Activated CD4-positive, alpha-beta T cell treated with anti-CD3 and anti-CD28 coated beads for 36 hours (primary cell): Measurements from ENCODE around the gene USP17L13. TPM values are rescaled to one million over a fixed set of nuclear protein-coding genes. Genes with fewer than 3 reads are reported as not detected.
"Not testable (repeated sequence)": the region's sequence is repeated elsewhere in the genome, so short reads cannot be mapped to it uniquely, and the experiment has no call there.

Experiments
- ATAC-seq: fragments of 200-7000 bp; cut with Tn5 transposase; one replicate; pipeline ENCODE4 v1.10.0; 2021; ENCODE audit warnings: mild to moderate bottlenecking, moderate library complexity
- CTCF ChIA-PET: fragments of 350-600 bp; sonication (Branson Sonifier 250); formaldehyde crosslinking; loops from one replicate; lab custom pipeline; 2021; ENCODE audit warnings: antibody characterized with exemption; lab: Charles Lee
- POLR2A ChIA-PET: fragments of 350-600 bp; sonication (Branson Sonifier 250); formaldehyde crosslinking; loops from one replicate; lab custom pipeline; 2021; ENCODE audit warnings: antibody characterized with exemption, inconsistent platforms; lab: Charles Lee
- DNase-seq: peaks from one replicate; pipeline ENCODE4 v3.0.0-alpha.2; 2020
- H3K27ac Mint-ChIP-seq: one replicate; pipeline ENCODE4 v1.8.0; 2021; ENCODE audit warnings: mixed read lengths
- H3K27me3 Mint-ChIP-seq: one replicate; pipeline ENCODE4 v1.8.0; 2021; ENCODE audit warnings: mixed read lengths
- H3K36me3 Mint-ChIP-seq: one replicate; pipeline ENCODE4 v1.8.0; 2021; ENCODE audit warnings: low read depth, mixed read lengths
- H3K4me1 Mint-ChIP-seq: one replicate; pipeline ENCODE4 v1.8.0; 2021; ENCODE audit warnings: mixed read lengths
- H3K4me3 Mint-ChIP-seq: one replicate; pipeline ENCODE4 v1.8.0; 2021; ENCODE audit warnings: mild to moderate bottlenecking, moderate library complexity, mixed read lengths
- H3K9me3 Mint-ChIP-seq: one replicate; pipeline ENCODE4 v1.8.0; 2021; ENCODE audit warnings: low read depth, mixed read lengths
- intact Hi-C, 2 experiments: fragments of 100-400 bp; cut with DNase I in 1 of 2; cut with micrococcal nuclease in 1 of 2; formaldehyde crosslinking; loops; one replicate each; pipeline versions ENCODE4 v1.14.2 to v1.15.1; 2022 to 2024; cut with DNase I, micrococcal nuclease
- total RNA-seq, 2 experiments: library from RNA; stranded (reverse); gene quantifications; one replicate each; pipeline ENCODE4 v1.2.3, GENCODE V29; 2021

The USP17L13 gene
- total RNA-seq, 2 experiments from 2014 or later: not detected

DNA sequence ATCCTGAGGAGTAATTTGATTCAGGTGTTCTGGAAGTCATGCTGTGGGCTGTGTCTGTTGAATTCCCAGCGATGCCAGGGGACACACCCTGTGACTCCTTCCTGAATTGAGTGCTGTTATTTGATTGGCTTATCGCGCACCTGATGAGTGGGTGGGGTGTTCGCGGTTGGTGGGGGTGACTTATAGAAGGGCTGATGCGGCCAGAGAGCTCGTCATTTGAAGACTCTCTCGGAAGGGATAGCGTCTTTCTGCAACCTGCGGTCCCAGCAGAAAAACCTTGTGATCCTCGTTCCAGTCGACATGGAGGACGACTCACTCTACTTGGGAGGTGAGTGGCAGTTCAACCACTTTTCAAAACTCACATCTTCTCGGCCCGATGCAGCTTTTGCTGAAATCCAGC is 33.1 kb downstream of the USP17L13 start, which contains the start of gene USP17L20:
TSS of gene USP17L20 (plus strand) at position 301 of the 400 bp plus-strand sequence. CDS start at position 301, 0 bp downstream.
- H3K27ac Mint-ChIP-seq, intact Hi-C loops, POLR2A ChIA-PET, CTCF ChIA-PET, H3K4me1 Mint-ChIP-seq, H3K9me3 Mint-ChIP-seq, H3K4me3 Mint-ChIP-seq, H3K27me3 Mint-ChIP-seq, H3K36me3 Mint-ChIP-seq, ATAC-seq, DNase-seq: not testable (repeated sequence)

DNA sequence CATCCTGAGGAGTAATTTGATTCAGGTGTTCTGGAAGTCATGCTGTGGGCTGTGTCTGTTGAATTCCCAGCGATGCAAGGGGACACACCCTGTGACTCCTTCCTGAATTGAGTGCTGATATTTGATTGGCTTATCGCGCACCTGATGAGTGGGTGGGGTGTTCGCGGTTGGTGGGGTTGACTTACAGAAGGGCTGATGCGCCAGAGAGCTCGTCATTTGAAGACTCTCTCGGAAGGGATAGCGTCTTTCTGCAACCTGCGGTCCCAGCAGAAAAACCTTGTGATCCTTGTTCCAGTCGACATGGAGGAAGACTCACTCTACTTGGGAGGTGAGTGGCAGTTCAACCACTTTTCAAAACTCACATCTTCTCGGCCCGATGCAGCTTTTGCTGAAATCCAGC is 37.9 kb downstream of the USP17L13 start, which contains the start of gene USP17L21:
TSS of gene USP17L21 (plus strand) at position 301 of the 400 bp plus-strand sequence. CDS start at position 301, 0 bp downstream.
- ATAC-seq, intact Hi-C loops, CTCF ChIA-PET, H3K27ac Mint-ChIP-seq, H3K4me3 Mint-ChIP-seq, H3K36me3 Mint-ChIP-seq, H3K27me3 Mint-ChIP-seq, POLR2A ChIA-PET, H3K9me3 Mint-ChIP-seq, H3K4me1 Mint-ChIP-seq, DNase-seq: not testable (repeated sequence)

DNA sequence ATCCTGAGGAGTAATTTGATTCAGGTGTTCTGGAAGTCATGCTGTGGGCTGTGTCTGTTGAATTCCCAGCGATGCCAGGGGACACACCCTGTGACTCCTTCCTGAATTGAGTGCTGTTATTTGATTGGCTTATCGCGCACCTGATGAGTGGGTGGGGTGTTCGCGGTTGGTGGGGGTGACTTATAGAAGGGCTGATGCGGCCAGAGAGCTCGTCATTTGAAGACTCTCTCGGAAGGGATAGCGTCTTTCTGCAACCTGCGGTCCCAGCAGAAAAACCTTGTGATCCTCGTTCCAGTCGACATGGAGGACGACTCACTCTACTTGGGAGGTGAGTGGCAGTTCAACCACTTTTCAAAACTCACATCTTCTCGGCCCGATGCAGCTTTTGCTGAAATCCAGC is 42.6 kb downstream of the USP17L13 start, which contains the start of gene USP17L22:
TSS of gene USP17L22 (plus strand) at position 301 of the 400 bp plus-strand sequence. CDS start at position 301, 0 bp downstream.
- H3K9me3 Mint-ChIP-seq, H3K27me3 Mint-ChIP-seq, intact Hi-C loops, CTCF ChIA-PET, H3K4me3 Mint-ChIP-seq, H3K27ac Mint-ChIP-seq, H3K36me3 Mint-ChIP-seq, DNase-seq, H3K4me1 Mint-ChIP-seq, ATAC-seq, POLR2A ChIA-PET: not testable (repeated sequence)

DNA sequence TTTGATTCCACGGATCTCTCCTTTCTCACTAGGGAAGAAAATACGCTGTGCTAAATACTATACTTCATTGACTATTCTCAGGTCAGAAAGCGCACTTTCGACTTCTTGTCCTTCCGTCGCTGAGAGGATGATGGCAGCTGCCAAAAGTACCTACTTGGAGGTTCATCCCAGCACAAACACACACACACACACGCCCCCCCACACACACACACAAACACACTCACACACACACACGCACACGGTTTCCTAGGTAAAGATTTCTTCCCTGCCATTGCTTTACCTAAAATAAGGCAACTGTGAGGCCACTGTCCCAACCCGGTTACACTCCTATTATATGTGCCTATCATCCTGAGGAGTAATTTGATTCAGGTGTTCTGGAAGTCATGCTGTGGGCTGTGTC is 47.0 kb downstream of the USP17L13 start:
- H3K27ac Mint-ChIP-seq, H3K4me3 Mint-ChIP-seq, H3K36me3 Mint-ChIP-seq, H3K27me3 Mint-ChIP-seq, CTCF ChIA-PET, H3K9me3 Mint-ChIP-seq, POLR2A ChIA-PET, H3K4me1 Mint-ChIP-seq, intact Hi-C loops, ATAC-seq: not testable (repeated sequence)
- peak; percentile 15 for DNase-seq

Other genes with a start within 250 kb of the USP17L13 start
- gene FAM90A26, start 54.5 kb upstream of the USP17L13 start, total RNA-seq: not detected
- not detected for gene USP17L10, start 14.2 kb upstream of the USP17L13 start, total RNA-seq
- gene USP17L11, start 9.5 kb upstream of the USP17L13 start, total RNA-seq: under 1 TPM; 0.11 to 0.16 TPM
- not detected for gene USP17L12, start 4.7 kb upstream of the USP17L13 start, total RNA-seq
- not detected for gene USP17L15, start 9.5 kb downstream of the USP17L13 start, total RNA-seq
- gene USP17L17, start 19.0 kb downstream of the USP17L13 start, total RNA-seq: not detected
- not detected for gene USP17L18, start 23.7 kb downstream of the USP17L13 start, total RNA-seq
- not detected for gene USP17L19, start 28.5 kb downstream of the USP17L13 start, total RNA-seq
- not detected for gene USP17L20, start 33.2 kb downstream of the USP17L13 start, total RNA-seq
- gene USP17L21, start 38.0 kb downstream of the USP17L13 start, total RNA-seq: not detected
- gene USP17L22, start 42.7 kb downstream of the USP17L13 start, total RNA-seq: not detected
- gene USP17L24, start 100.3 kb downstream of the USP17L13 start, total RNA-seq: not detected
- not detected for gene USP17L25, start 105.0 kb downstream of the USP17L13 start, total RNA-seq
- not detected for gene USP17L26, start 109.8 kb downstream of the USP17L13 start, total RNA-seq
- gene USP17L5, start 114.5 kb downstream of the USP17L13 start, total RNA-seq: not detected
- not detected for gene USP17L27, start 119.3 kb downstream of the USP17L13 start, total RNA-seq
- gene USP17L28, start 124.0 kb downstream of the USP17L13 start, total RNA-seq: not detected
- not detected for gene USP17L29, start 128.7 kb downstream of the USP17L13 start, total RNA-seq
- not detected for gene USP17L30, start 138.2 kb downstream of the USP17L13 start, total RNA-seq
- gene DEFB131A, start 219.5 kb downstream of the USP17L13 start, total RNA-seq: not detected